Measurements from ENCODE around the gene ARRB2. TPM values are rescaled to one million over a fixed set of nuclear protein-coding genes. Genes with fewer than 3 reads are reported as not detected.
A peak's percentile ranks its signal among the peaks of the same experiment; 100 is the strongest.

The ARRB2 gene
- total RNA-seq, 2 experiments from 2014 or later, result 210 to 220 TPM

- Mint-ChIP-seq H3K27me3 (no peaks in the 10 kb centered on the region), H3K36me3 (ENCODE audit: low read depth) (peaks cover 7% of the 10 kb centered on the region), H3K4me1 (ENCODE audit: low read depth) (peaks cover 24% of the 10 kb centered on the region), H3K4me3 (peak overlapping the region; percentile 1), H3K27ac (peak overlapping the region; percentile 5), H3K9me3 (no peaks in the 10 kb centered on the region)
- H3K9me3 ChIP-seq (ENCODE audit: control insufficient read depth in 1 of 2, insufficient read depth in 1 of 2, low read length in 2 of 2), result no peaks in the 10 kb centered on the region
- H3K4me1 ChIP-seq (ENCODE audit: insufficient read depth, low read length), result peaks cover 29% of the 10 kb centered on the region
- no peak for TF ChIP-seq CTCF (IDR thresholded peaks at IDR 0.05)
- no peak overlapping the region for H3K4me3 ChIP-seq (ENCODE audit: low read length)
- H3K27ac ChIP-seq (ENCODE audit: low read depth in 1 of 2, low read length in 2 of 2), result no peak overlapping the region
- intact Hi-C loops (cut with DNase I, micrococcal nuclease), result loop anchor here in 1 of 2 experiments (2.0 to 5.0 kb wide), 2 partner anchors 54 to 156 kb away; partner anchors contain the start of genes GLTPD2 and VMO1
- H3K27me3 ChIP-seq (ENCODE audit: control insufficient read depth in 1 of 2, insufficient read depth in 2 of 2, low read length in 2 of 2), result no peaks in the 10 kb centered on the region
- H3K36me3 ChIP-seq (ENCODE audit: insufficient read depth, low read length), result no peaks in the 10 kb centered on the region
- POLR2A ChIA-PET, result interaction anchor here (1.1 kb wide), 1 partner anchor 22 kb away, joined by 5 read pairs; the partner anchor contains the start of gene ARRB2
- CTCF ChIA-PET, result interaction anchor here (1.5 to 2.9 kb wide), 2 partner anchors 23 to 57 kb away, joined by 3 to 15 read pairs; partner anchors contain the start of gene ARRB2
- peak in 3 of 14 experiments; percentile 42 to 68 (median 55) for DNase-seq
- ATAC-seq (ENCODE audit: poor library complexity), result no peak
Observed at GRCh38 chr17:4733073-4733531, 22.7 kb downstream of the ARRB2 start.

GRCh38 chr17:4734857-4735475 is 24.5 kb downstream of the ARRB2 start:
- DNase-seq (no peak), ATAC-seq (ENCODE audit: poor library complexity) (no peak)
- Histone ChIP-seq H3K27ac (ENCODE audit: low read depth in 1 of 2, low read length in 2 of 2) (no peak overlapping the region), H3K9me3 (ENCODE audit: control insufficient read depth in 1 of 2, insufficient read depth in 1 of 2, low read length in 2 of 2) (no peaks in the 10 kb centered on the region), H3K36me3 (ENCODE audit: insufficient read depth, low read length) (no peaks in the 10 kb centered on the region), H3K4me3 (ENCODE audit: low read length) (no peak overlapping the region), H3K27me3 (ENCODE audit: control insufficient read depth in 1 of 2, insufficient read depth in 2 of 2, low read length in 2 of 2) (peaks cover 0 to 11% of the 10 kb centered on the region in 2 experiments), H3K4me1 (ENCODE audit: insufficient read depth, low read length) (peaks cover 45% of the 10 kb centered on the region)
- Mint-ChIP-seq H3K9me3 (no peaks in the 10 kb centered on the region), H3K36me3 (ENCODE audit: low read depth) (peaks cover 11% of the 10 kb centered on the region), H3K4me3 (no peak overlapping the region), H3K27me3 (peaks cover 9% of the 10 kb centered on the region), H3K27ac (no peak overlapping the region), H3K4me1 (ENCODE audit: low read depth) (peaks cover 33% of the 10 kb centered on the region)
- CTCF ChIA-PET, result interaction anchor here (1.6 kb wide), 1 partner anchor 55 kb away, joined by 8 read pairs; no protein-coding TSS in a partner anchor
- intact Hi-C loops (cut with DNase I, micrococcal nuclease), result loop anchor here in 1 of 2 experiments (5.0 kb wide), 2 partner anchors 33 to 52 kb away; partner anchors contain the start of genes GLTPD2, PELP1 and VMO1
- POLR2A ChIA-PET, result no interaction called here
- no peak for TF ChIP-seq CTCF (IDR thresholded peaks at IDR 0.05)

- no peak for ATAC-seq (ENCODE audit: poor library complexity)
- H3K4me3 ChIP-seq (ENCODE audit: low read length), result no peak overlapping the region
- peaks cover 45% of the 10 kb centered on the region for H3K4me1 ChIP-seq (ENCODE audit: insufficient read depth, low read length)
Observed at GRCh38 chr17:4735876-4736651, 25.6 kb downstream of the ARRB2 start.

More at GRCh38 chr17:4735876-4736651, 25.6 kb downstream of the ARRB2 start:
- intact Hi-C loops (cut with DNase I, micrococcal nuclease), result loop anchor here in 1 of 2 experiments (5.0 kb wide), 1 partner anchor 34 kb away; the partner anchor contains the start of gene PELP1
- peaks cover 31% of the 10 kb centered on the region for H3K4me1 Mint-ChIP-seq (ENCODE audit: low read depth)
- H3K9me3 Mint-ChIP-seq, result no peaks in the 10 kb centered on the region
- peak overlapping the region; percentile 25 for H3K27ac Mint-ChIP-seq
- peaks cover 0 to 5% of the 10 kb centered on the region in 2 experiments for H3K9me3 ChIP-seq (ENCODE audit: control insufficient read depth in 1 of 2, insufficient read depth in 1 of 2, low read length in 2 of 2)
- peak in 2 of 14 experiments; percentile 63 to 73 for DNase-seq
- peaks cover 18% of the 10 kb centered on the region for H3K27me3 Mint-ChIP-seq
- no peak overlapping the region for H3K27ac ChIP-seq (ENCODE audit: low read depth in 1 of 2, low read length in 2 of 2)
- CTCF ChIA-PET, result interaction anchor here (0.9 to 1.6 kb wide), 2 partner anchors 26 to 54 kb away, joined by 3 to 8 read pairs; partner anchors contain the start of gene ARRB2
- TF ChIP-seq CTCF (IDR thresholded peaks at IDR 0.05), result no peak
- peaks cover 6 to 20% of the 10 kb centered on the region in 2 experiments for H3K27me3 ChIP-seq (ENCODE audit: control insufficient read depth in 1 of 2, insufficient read depth in 2 of 2, low read length in 2 of 2)
- peak overlapping the region; percentile 70 for H3K4me3 Mint-ChIP-seq
- POLR2A ChIA-PET, result interaction anchor here (0.9 kb wide), 1 partner anchor 54 kb away, joined by 4 read pairs; no protein-coding TSS in a partner anchor
- H3K36me3 ChIP-seq (ENCODE audit: insufficient read depth, low read length), result no peaks in the 10 kb centered on the region
- H3K36me3 Mint-ChIP-seq (ENCODE audit: low read depth), result peaks cover 11% of the 10 kb centered on the region
